Endothelial cell of umbilical vein (primary cell): ENCODE measurements around the gene PARD3B. TPM values are rescaled to one million over a fixed set of nuclear protein-coding genes. Genes with fewer than 3 reads are reported as not detected.

Experiments
- BruUV-seq: library from RNA; stranded (reverse); fragments of 400-500 nt; replicated peaks from 2 replicates; lab custom pipeline; 2021; lab: Mats Ljungman, UMichigan
- CTCF ChIA-PET: fragments of 300-600, 350-600 bp; sonication (Branson Sonifier 250); formaldehyde crosslinking; loops from one replicate; lab custom pipeline; 2021; ENCODE audit warnings: antibody characterized with exemption, inconsistent platforms; lab: Charles Lee
- POLR2A ChIA-PET: fragments of 300-600, 350-600 bp; sonication (Branson Sonifier 250); formaldehyde crosslinking; loops from one replicate; lab custom pipeline; 2021; ENCODE audit warnings: antibody characterized with exemption, inconsistent platforms; lab: Charles Lee
- DNase-seq: peaks from one replicate; pipeline ENCODE4 v3.0.0-alpha.2; 2011; ENCODE audit warnings: low read depth, low spot score
- FAIRE-seq: peaks from 2 replicates; lab custom pipeline; 2011; peaks lifted over from hg19 to GRCh38; lab: Jason Lieb, UNC
- H2AFZ ChIP-seq: 2 replicates; pipeline ENCODE4 v1.6.0; 2012; ENCODE audit warnings: low read depth, low read length, control low read depth, inconsistent platforms
- H3K27ac ChIP-seq: 2 replicates; pipeline ENCODE4 v1.5.1; 2011; ENCODE audit warnings: low read depth, mild to moderate bottlenecking, control low read depth, low read length, moderate library complexity; ENCODE audit not compliant: insufficient read depth
- H3K27me3 ChIP-seq, 2 experiments: 2 replicates each; pipeline versions ENCODE4 v1.6.0 to v1.6.1; 2011; ENCODE audit warnings: low read length in 2 of 2, mixed read lengths in 1 of 2; ENCODE audit not compliant: control insufficient read depth in 2 of 2, insufficient read depth in 2 of 2
- H3K36me3 ChIP-seq, 2 experiments: 2 replicates in 1 of 2; 3 replicates in 1 of 2; pipeline ENCODE4 v1.5.1; 2011; ENCODE audit warnings: low read length in 2 of 2, mild to moderate bottlenecking in 1 of 2, moderate library complexity in 1 of 2; ENCODE audit not compliant: control insufficient read depth in 2 of 2, insufficient read depth in 2 of 2; ENCODE audit errors: extremely low read depth in 1 of 2
- H3K4me1 ChIP-seq: 3 replicates; pipeline ENCODE4 v1.5.1; 2011; ENCODE audit warnings: mild to moderate bottlenecking, low read length; ENCODE audit not compliant: control insufficient read depth, insufficient read depth; ENCODE audit errors: extremely low read depth
- H3K4me2 ChIP-seq: 2 replicates; pipeline ENCODE4 v1.6.1; 2011; ENCODE audit warnings: low read length, control low read depth, mixed read lengths; ENCODE audit not compliant: insufficient read depth
- H3K4me3 ChIP-seq, 3 experiments: fragments of 200-600 bp in 1 of 3; sonication (generic), shearing (Covaris generic) in 1 of 3; replicated peaks in 1 of 3; 2 replicates each; pipeline ENCODE4 v1.5.1; 2011 to 2016; ENCODE audit warnings: control low read depth in 3 of 3, low read length in 3 of 3, mild to moderate bottlenecking in 2 of 3, inconsistent platforms in 1 of 3, low read depth in 1 of 3, moderate library complexity in 1 of 3; ENCODE audit not compliant: insufficient read depth in 1 of 3
- H3K79me2 ChIP-seq: 2 replicates; pipeline ENCODE4 v1.6.0; 2012; ENCODE audit warnings: low read length, inconsistent platforms; ENCODE audit not compliant: control insufficient read depth, insufficient read depth
- H3K9ac ChIP-seq: replicated peaks from 2 replicates; pipeline ENCODE3; 2011; ENCODE audit warnings: low read length, control low read depth; ENCODE audit not compliant: insufficient read depth; ENCODE audit errors: extremely low read depth
- H3K9me1 ChIP-seq: replicated peaks from 3 replicates; pipeline ENCODE4 v1.6.0; 2011; ENCODE audit warnings: mild to moderate bottlenecking, low read length; ENCODE audit not compliant: control insufficient read depth, insufficient read depth; ENCODE audit errors: extremely low read depth
- H3K9me3 ChIP-seq: replicated peaks from 2 replicates; pipeline ENCODE4 v1.5.1; 2012; ENCODE audit warnings: low read length, inconsistent platforms; ENCODE audit not compliant: control insufficient read depth, insufficient read depth
- H4K20me1 ChIP-seq: replicated peaks from 2 replicates; pipeline ENCODE3; 2011; ENCODE audit warnings: mild to moderate bottlenecking, low read length; ENCODE audit not compliant: control insufficient read depth, insufficient read depth; ENCODE audit errors: extremely low read depth
- EZH2 ChIP-seq: IDR thresholded peaks from 2 replicates; pipeline ENCODE4 v1.6.1; 2012; ENCODE audit warnings: borderline replicate concordance, low read depth, mild to moderate bottlenecking, moderate library complexity, low read length, inconsistent platforms; ENCODE audit not compliant: severe bottlenecking
- FOS ChIP-seq: IDR thresholded peaks from 2 replicates; pipeline ENCODE4 v1.6.1; 2011; ENCODE audit warnings: mild to moderate bottlenecking, low read length, moderate library complexity, borderline replicate concordance; ENCODE audit not compliant: insufficient read depth
- GATA2 ChIP-seq: IDR thresholded peaks from 2 replicates; pipeline ENCODE4 v1.7.0; 2011; ENCODE audit warnings: low read depth, mild to moderate bottlenecking, moderate library complexity, mixed read lengths, low read length; ENCODE audit not compliant: insufficient read length, insufficient read depth
- JUN ChIP-seq: IDR thresholded peaks from 2 replicates; pipeline ENCODE4 v1.6.1; 2011; ENCODE audit warnings: borderline replicate concordance, low read depth; ENCODE audit not compliant: insufficient read length, insufficient read depth
- MAX ChIP-seq: IDR thresholded peaks from 2 replicates; pipeline ENCODE4 v1.6.1; 2011; ENCODE audit not compliant: insufficient read depth, insufficient read length
- MYC ChIP-seq: IDR thresholded peaks from one replicate; pipeline ENCODE4 v1.6.1; 2011; ENCODE audit warnings: mild to moderate bottlenecking, low read depth, low read length
- POLR2A ChIP-seq: IDR thresholded peaks from 2 replicates; pipeline ENCODE4 v1.6.1; 2012; ENCODE audit warnings: low read depth, mild to moderate bottlenecking, control low read depth, low read length
- POLR2AphosphoS5 ChIP-seq: IDR thresholded peaks from 2 replicates; pipeline ENCODE4 v1.6.1; 2012; ENCODE audit warnings: low read depth, mild to moderate bottlenecking, control low read depth, low read length, moderate library complexity; ENCODE audit not compliant: insufficient read depth
- dilution Hi-C: fragments of 300-500 bp; cut with MboI; formaldehyde crosslinking; loops from one replicate; pipeline ENCODE4 v1.15.0; 2019; ENCODE audit warnings: low sequenced_read_pairs; ENCODE audit not compliant: extremely low pct_ligation_motif_present
- intact Hi-C: fragments of 100-400 bp; cut with micrococcal nuclease; formaldehyde crosslinking; loops from one replicate; pipeline ENCODE4 v1.10.0; 2022
- polyA plus RNA-seq, 4 experiments: library from polyadenylated mRNA; depleted of rRNA in 3 of 4; stranded (reverse) in 3 of 4; unstranded in 1 of 4; fragments of >200 nt; gene quantifications; 2 replicates each; pipeline versions ENCODE4 v1.2.1 to v1.2.3, GENCODE V29; 2011 to 2012; ENCODE audit warnings: missing spikeins in 1 of 4
- total RNA-seq: library from RNA; stranded (reverse); gene quantifications from 2 replicates; pipeline ENCODE4 v1.2.3, GENCODE V29; 2021
- TF ChIP-seq, protein P1 (sequence below), 2 donors: IDR thresholded peaks; 1 replicate in 1 of 2; 2 replicates in 1 of 2; pipeline ENCODE4 v1.5.1; 2011; ENCODE audit warnings: low read length in 2 of 2, mild to moderate bottlenecking in 2 of 2, moderate library complexity in 2 of 2, control low read depth in 1 of 2, inconsistent platforms in 1 of 2, low read depth in 1 of 2; ENCODE audit not compliant: insufficient read depth in 1 of 2; ENCODE audit errors: extremely low read depth in 1 of 2

Gene PARD3B
- total and polyA plus RNA-seq, 2 donors (not counting 3 experiments of a cell fraction or from before 2014, with no cell fraction given), result 2.2 to 30.9 TPM

DNA sequence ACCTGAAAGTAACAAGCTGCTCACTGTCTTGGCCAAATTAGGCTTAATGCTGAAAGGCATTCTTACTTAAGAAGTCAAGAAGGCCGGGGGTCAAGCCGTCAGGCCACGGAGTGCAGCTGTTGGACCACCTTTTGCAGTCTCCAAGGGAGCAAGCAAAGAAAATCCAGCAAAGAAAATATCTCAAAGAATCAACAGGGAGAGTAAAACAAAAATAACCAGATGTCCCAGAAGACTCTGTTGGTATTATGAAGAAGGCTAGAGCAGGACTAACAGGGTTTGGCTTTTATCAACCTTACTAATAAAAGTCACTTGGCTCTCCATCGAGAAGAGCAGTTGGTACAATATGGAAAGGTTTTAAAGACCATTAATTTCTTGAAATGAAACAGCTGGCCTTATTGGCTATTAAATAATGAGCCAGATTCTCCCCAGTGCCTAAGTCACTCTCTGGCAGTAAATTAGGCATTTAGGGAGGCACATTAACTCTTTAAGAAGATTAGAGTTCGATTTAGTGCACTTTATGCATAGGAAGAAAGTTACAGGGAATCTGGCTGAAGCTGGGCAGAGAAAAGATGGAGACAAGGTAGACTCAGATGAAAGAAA is 1026.2 kb downstream of the PARD3B start:
- Histone ChIP-seq H2AFZ (no peak overlapping the region), H3K4me3 (no peak overlapping the region), H3K27me3 (no peaks in the 10 kb centered on the region), H3K9ac (no peak overlapping the region), H4K20me1 (no peaks in the 10 kb centered on the region), H3K36me3 (no peaks in the 10 kb centered on the region), H3K27ac (no peak overlapping the region), H3K4me1 (no peaks in the 10 kb centered on the region), H3K79me2 (no peaks in the 10 kb centered on the region), H3K4me2 (no peak overlapping the region), H3K9me1 (no peaks in the 10 kb centered on the region), H3K9me3 (no peaks in the 10 kb centered on the region)
- intact Hi-C loops (no loop called here), dilution Hi-C loops (no loop called here)
- POLR2A ChIA-PET, result no interaction called here
- CTCF ChIA-PET, result interaction anchor here (0.8 to 1.9 kb wide), 2 partner anchors 8 to 24 kb away, joined by 3 to 4 read pairs; no protein-coding TSS in a partner anchor
- BruUV-seq, result no TSS peak
- no peak for DNase-seq
- no peak for FAIRE-seq
- TF ChIP-seq POLR2AphosphoS5 (no peak), MAX (no peak), EZH2 (no peak)
- TF ChIP-seq, protein P1, sequence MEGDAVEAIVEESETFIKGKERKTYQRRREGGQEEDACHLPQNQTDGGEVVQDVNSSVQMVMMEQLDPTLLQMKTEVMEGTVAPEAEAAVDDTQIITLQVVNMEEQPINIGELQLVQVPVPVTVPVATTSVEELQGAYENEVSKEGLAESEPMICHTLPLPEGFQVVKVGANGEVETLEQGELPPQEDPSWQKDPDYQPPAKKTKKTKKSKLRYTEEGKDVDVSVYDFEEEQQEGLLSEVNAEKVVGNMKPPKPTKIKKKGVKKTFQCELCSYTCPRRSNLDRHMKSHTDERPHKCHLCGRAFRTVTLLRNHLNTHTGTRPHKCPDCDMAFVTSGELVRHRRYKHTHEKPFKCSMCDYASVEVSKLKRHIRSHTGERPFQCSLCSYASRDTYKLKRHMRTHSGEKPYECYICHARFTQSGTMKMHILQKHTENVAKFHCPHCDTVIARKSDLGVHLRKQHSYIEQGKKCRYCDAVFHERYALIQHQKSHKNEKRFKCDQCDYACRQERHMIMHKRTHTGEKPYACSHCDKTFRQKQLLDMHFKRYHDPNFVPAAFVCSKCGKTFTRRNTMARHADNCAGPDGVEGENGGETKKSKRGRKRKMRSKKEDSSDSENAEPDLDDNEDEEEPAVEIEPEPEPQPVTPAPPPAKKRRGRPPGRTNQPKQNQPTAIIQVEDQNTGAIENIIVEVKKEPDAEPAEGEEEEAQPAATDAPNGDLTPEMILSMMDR (IDR thresholded peaks at IDR 0.05; ENCODE audit: extremely low read depth in 1 of 2, insufficient read depth in 1 of 2, low read depth in 1 of 2, low read length in 2 of 2), result no peak

DNA sequence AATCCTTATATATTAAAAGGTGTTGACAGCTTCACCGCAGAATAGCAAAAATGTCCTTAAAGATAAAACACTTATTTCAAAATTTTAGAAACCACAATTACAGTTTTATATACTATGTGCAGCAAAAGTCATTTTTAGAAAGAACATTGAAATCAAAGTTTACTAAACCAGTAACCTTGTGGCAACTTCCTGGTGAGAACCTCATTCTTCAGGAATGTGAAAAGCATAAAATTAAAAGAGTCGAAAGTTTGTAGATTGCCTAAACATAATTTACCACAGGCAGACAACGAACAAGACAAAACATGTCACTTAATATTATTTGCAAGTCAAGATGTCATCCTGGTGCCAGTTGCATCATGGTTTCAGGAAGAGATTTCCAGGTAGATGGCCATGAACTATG is 1028.7 kb downstream of the PARD3B start:
- no TSS peak for BruUV-seq
- H3K4me3 ChIP-seq, result no peak overlapping the region
- H3K4me2 ChIP-seq, result no peak overlapping the region
- H3K4me1 ChIP-seq, result no peaks in the 10 kb centered on the region
- H3K9me1 ChIP-seq, result no peaks in the 10 kb centered on the region
- no peaks in the 10 kb centered on the region for H3K36me3 ChIP-seq
- FAIRE-seq, result no peak
- no peak for DNase-seq
- H2AFZ ChIP-seq, result no peak overlapping the region
- no peaks in the 10 kb centered on the region for H3K79me2 ChIP-seq
- ChIA-PET POLR2A (no interaction called here), CTCF (no interaction called here)
- no peaks in the 10 kb centered on the region for H4K20me1 ChIP-seq
- intact Hi-C loops, result no loop called here
- TF ChIP-seq GATA2, result no peak
- TF ChIP-seq, protein P1 (IDR thresholded peaks at IDR 0.05; ENCODE audit: extremely low read depth in 1 of 2, insufficient read depth in 1 of 2, low read depth in 1 of 2, low read length in 2 of 2), result no peak
- no peak for TF ChIP-seq POLR2AphosphoS5
- TF ChIP-seq FOS, result no peak
- TF ChIP-seq JUN, result no peak
- no peak for TF ChIP-seq EZH2
- TF ChIP-seq POLR2A, result no peak
- no peak for TF ChIP-seq MAX
- TF ChIP-seq MYC, result no peak
- no peaks in the 10 kb centered on the region for H3K27me3 ChIP-seq
- no peak overlapping the region for H3K9ac ChIP-seq
- no peaks in the 10 kb centered on the region for H3K9me3 ChIP-seq
- dilution Hi-C loops, result no loop called here
- no peak overlapping the region for H3K27ac ChIP-seq
